H1 (cell line): ENCODE measurements around the gene TAGLN3. TPM values are rescaled to one million over a fixed set of nuclear protein-coding genes. Genes with fewer than 3 reads are reported as not detected.

Experiments
- CBX5 ChIP-seq: fragments of 300-800, 300-1000 bp; sonication (generic); IDR thresholded peaks from 2 replicates; pipeline ENCODE4 v1.7.1; 2016; ENCODE audit warnings: antibody characterized with exemption, low read length, low read depth
- CHD7 ChIP-seq: fragments of 300-600 bp; sonication (generic); IDR thresholded peaks from 2 replicates; pipeline ENCODE4 v1.7.1; 2012; ENCODE audit warnings: low read length, moderate library complexity, mild to moderate bottlenecking, inconsistent platforms; ENCODE audit not compliant: insufficient replicate concordance
- FOSL1 ChIP-seq: IDR thresholded peaks from 2 replicates; pipeline ENCODE4 v1.6.1; 2011; ENCODE audit warnings: mild to moderate bottlenecking, low read depth, low read length, moderate library complexity; ENCODE audit not compliant: insufficient read depth
- JUND ChIP-seq: IDR thresholded peaks from 2 replicates; pipeline ENCODE4 v1.6.1; 2011; ENCODE audit warnings: mild to moderate bottlenecking, improper control_type of control experiment, low read length
- PHF8 ChIP-seq: fragments of 200-600 bp; sonication (generic); conservative IDR thresholded peaks from 2 replicates; pipeline ENCODE4 v1.7.1; 2012; ENCODE audit warnings: low read depth, mild to moderate bottlenecking, inconsistent platforms, low read length, moderate library complexity
- RAD21 ChIP-seq, 2 experiments: IDR thresholded peaks in 1 of 2; conservative IDR thresholded peaks in 1 of 2; 2 replicates each; pipeline ENCODE4 v1.6.1; 2011; ENCODE audit warnings: low read depth in 2 of 2, low read length in 2 of 2, improper control_type of control experiment in 1 of 2, inconsistent platforms in 1 of 2, mild to moderate bottlenecking in 1 of 2, moderate library complexity in 1 of 2
- polyA plus RNA-seq, 7 experiments: library from polyadenylated mRNA; depleted of rRNA in 3 of 7; stranded (reverse) in 5 of 7; unstranded in 2 of 7; fragments of >200 nt in 5 of 7; fragments of 200-250 nt in 2 of 7; gene quantifications; 1 replicate in 5 of 7; 2 replicates in 1 of 7; 4 replicates in 1 of 7; pipeline versions ENCODE4 v1.2.1 to v1.2.3, GENCODE V29; 2011 to 2013; ENCODE audit warnings: missing spikeins in 2 of 7, mixed read lengths in 2 of 7
- total RNA-seq: library from RNA; stranded (reverse); fragmentation: NEBNext Ultra II Directional; extraction: Animal tissue kit (Norgen Biotek cat#: 25700); gene quantifications from 2 replicates; pipeline ENCODE4 v1.2.1, GENCODE V29; 2021
- TF ChIP-seq, protein P1 (sequence below): IDR thresholded peaks from 2 replicates; pipeline ENCODE4 v1.6.1; 2012; ENCODE audit warnings: low read length, inconsistent platforms

Gene TAGLN3
- total and polyA plus RNA-seq, 2 of the 8 experiments (the other 6 are each of a cell fraction or from before 2014, with no cell fraction given) = 6.3 to 7.5 TPM

DNA sequence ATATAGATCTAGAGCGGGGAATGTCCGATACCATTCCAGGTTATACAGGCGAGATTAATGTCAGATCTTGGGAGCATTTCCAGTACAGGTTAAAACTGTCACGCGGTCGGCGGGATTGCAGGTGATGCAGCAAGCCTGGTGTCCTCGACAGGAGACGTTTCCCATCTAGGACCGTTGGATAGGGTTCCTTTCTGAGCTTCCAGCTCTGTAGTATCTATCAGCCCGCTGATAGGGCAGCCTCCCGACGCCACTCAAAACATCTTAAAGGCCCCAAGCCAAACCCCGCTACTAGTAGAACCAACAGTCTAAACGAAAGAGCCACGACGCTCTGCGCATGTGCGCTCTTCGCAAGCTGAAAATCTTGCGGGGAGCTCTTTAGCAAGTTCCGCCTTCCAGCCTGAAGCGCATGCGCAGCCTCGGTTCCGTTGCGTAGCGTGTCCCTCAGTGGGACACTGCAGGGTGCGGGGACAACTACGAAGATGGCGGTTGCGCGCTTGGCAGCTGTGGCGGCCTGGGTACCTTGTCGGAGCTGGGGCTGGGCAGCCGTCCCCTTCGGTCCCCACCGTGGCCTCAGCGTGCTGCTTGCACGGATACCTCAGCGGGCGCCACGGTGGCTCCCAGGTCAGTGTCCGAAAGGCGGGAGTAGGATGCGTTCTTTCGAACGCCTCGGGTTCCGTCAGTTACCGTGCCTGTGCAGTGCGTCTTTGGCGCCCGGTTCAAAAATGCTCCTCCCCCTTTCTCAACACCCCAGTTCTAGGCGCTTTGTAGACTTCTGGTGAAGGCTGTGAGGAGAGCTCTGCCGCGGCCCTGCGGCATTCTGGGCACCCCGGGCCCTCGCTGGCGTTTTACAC, 19.9 kb upstream of the TAGLN3 start, which contains the start of gene ABHD10 (continued):
- TF ChIP-seq CHD7 = no peak
- TF ChIP-seq CBX5 = no peak
- peak; percentile 90 for TF ChIP-seq PHF8
- TF ChIP-seq RAD21 (IDR thresholded peaks at IDR 0.05 in 1 of 2, conservative IDR thresholded peaks at IDR 0.05 in 1 of 2; ENCODE audit: low read depth in 2 of 2, low read length in 2 of 2) = no peak
- TF ChIP-seq FOSL1 = no peak
- TF ChIP-seq, protein P1, sequence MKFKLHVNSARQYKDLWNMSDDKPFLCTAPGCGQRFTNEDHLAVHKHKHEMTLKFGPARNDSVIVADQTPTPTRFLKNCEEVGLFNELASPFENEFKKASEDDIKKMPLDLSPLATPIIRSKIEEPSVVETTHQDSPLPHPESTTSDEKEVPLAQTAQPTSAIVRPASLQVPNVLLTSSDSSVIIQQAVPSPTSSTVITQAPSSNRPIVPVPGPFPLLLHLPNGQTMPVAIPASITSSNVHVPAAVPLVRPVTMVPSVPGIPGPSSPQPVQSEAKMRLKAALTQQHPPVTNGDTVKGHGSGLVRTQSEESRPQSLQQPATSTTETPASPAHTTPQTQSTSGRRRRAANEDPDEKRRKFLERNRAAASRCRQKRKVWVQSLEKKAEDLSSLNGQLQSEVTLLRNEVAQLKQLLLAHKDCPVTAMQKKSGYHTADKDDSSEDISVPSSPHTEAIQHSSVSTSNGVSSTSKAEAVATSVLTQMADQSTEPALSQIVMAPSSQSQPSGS = no peak
- TF ChIP-seq JUND = no peak
